Naive thymus-derived CD8-positive, alpha-beta T cell (primary cell): ENCODE measurements around the gene HOXC11. TPM values are rescaled to one million over a fixed set of nuclear protein-coding genes. Genes with fewer than 3 reads are reported as not detected.
A peak's percentile ranks its signal among the peaks of the same experiment; 100 is the strongest.

ENCODE experiments used
- ATAC-seq, 2 donors: fragments of 150-1000 bp; cut with Tn5 transposase in 1 of 2; sonication (Bioruptor Pico), chemical (Tn5 transposase) in 1 of 2; 1 replicate in 1 of 2; 2 replicates in 1 of 2; pipeline ENCODE4 v1.10.0; 2021; ENCODE audit warnings: mild to moderate bottlenecking in 2 of 2, moderate library complexity in 2 of 2
- POLR2A ChIA-PET: fragments of 350-600 bp; sonication (Branson Sonifier 250); formaldehyde crosslinking; loops from one replicate; lab custom pipeline; 2021; ENCODE audit warnings: antibody characterized with exemption; lab: Charles Lee
- DNase-seq, 10 donors: peaks; one replicate each; pipeline versions ENCODE4 v3.0.0 to v3.0.0-alpha.2; 2020 to 2022
- H3K27ac Mint-ChIP-seq, 10 donors: one replicate each; pipeline ENCODE4 v1.8.0; 2020 to 2022; ENCODE audit warnings: mild to moderate bottlenecking in 10 of 10, mixed read lengths in 10 of 10, moderate library complexity in 4 of 10, inconsistent platforms in 1 of 10
- H3K27me3 Mint-ChIP-seq, 5 donors: one replicate each; pipeline ENCODE4 v1.8.0; 2021 to 2022; ENCODE audit warnings: mixed read lengths in 5 of 5
- H3K36me3 Mint-ChIP-seq, 3 donors: one replicate each; pipeline ENCODE4 v1.8.0; 2020 to 2022; ENCODE audit warnings: mixed read lengths in 3 of 3, mild to moderate bottlenecking in 2 of 3, inconsistent platforms in 1 of 3
- H3K4me1 Mint-ChIP-seq, 4 donors: one replicate each; pipeline ENCODE4 v1.8.0; 2021 to 2022; ENCODE audit warnings: mixed read lengths in 4 of 4
- H3K4me3 Mint-ChIP-seq, 10 donors: one replicate each; pipeline ENCODE4 v1.8.0; 2020 to 2022; ENCODE audit warnings: mild to moderate bottlenecking in 10 of 10, mixed read lengths in 10 of 10, moderate library complexity in 6 of 10, inconsistent platforms in 1 of 10
- H3K9me3 Mint-ChIP-seq, 9 donors: one replicate each; pipeline ENCODE4 v1.8.0; 2020 to 2022; ENCODE audit warnings: mixed read lengths in 9 of 9, mild to moderate bottlenecking in 3 of 9, inconsistent platforms in 1 of 9, moderate library complexity in 1 of 9
- polyA plus RNA-seq, 3 donors: library from polyadenylated mRNA; unstranded; fragments of 300-500 nt; fragmentation: Illumina TruSeq; gene quantifications; one replicate each; pipeline ENCODE4 v1.2.3, GENCODE V29; 2021
- total RNA-seq, 8 experiments: library from RNA in 2 of 8; stranded (reverse) in 2 of 8; gene quantifications; one replicate each; pipeline ENCODE4 v1.2.3 and lab custom pipeline; 2021 to 2026

HOXC11 gene
- total and polyA plus RNA-seq, 5 experiments from 2014 or later = not detected

DNA sequence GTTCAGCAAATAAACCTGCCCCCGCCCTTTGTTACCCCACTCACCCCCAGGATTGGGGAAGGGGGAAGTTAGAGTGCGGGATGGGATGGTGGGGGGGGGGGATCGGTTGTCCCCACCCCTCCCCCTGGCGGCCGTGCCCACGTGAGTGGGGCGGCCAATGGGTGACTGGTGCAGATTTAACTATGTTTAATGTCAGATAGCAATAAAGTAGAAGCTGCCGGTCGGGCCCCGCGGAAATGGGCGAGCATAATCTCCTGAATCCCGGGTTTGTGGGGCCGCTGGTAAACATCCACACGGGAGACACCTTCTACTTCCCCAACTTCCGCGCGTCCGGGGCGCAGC, 18.3 kb upstream of the HOXC11 start, which contains the start of gene HOXC12:
HOXC12 (plus strand) TSS at position 210 of the 342 bp plus-strand sequence; CDS start at position 237, 27 bp downstream.
- peak within 1 kb of the TSS in 8 of 10 donors; percentile 8 to 60 (median 22) for H3K4me3 Mint-ChIP-seq

DNA sequence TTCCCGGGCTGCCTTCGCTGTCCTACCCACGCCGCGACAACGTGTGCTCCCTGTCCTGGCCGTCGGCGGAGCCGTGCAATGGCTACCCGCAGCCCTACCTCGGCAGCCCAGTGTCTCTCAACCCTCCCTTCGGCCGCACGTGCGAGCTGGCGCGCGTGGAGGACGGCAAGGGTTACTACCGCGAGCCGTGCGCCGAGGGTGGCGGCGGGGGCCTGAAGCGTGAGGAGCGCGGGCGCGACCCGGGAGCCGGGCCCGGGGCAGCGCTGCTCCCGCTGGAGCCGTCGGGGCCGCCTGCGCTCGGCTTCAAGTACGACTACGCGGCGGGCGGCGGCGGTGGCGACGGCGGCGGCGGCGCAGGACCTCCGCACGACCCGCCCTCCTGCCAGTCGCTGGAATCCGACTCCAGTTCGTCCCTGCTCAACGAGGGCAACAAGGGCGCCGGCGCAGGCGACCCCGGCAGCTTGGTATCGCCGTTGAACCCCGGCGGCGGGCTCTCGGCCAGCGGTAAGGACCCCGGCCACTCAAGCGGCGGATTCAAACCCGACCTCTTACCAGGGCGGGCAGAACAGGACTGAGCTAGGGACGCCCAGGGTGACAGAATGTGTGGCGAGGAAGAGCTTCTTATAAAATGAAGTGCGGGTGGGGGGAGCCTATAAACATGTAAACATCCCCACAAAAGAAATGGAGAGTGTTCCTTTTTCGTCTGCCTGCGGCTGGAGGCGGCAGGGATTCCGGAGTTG, 17.7 kb upstream of the HOXC11 start:
- Mint-ChIP-seq H3K27ac (peak overlapping the region in 1 of 10 donors; percentile 86), H3K27me3 (peaks cover 52 to 95% (median 73%) of the 10 kb centered on the region in 5 donors), H3K9me3 (peaks cover 0 to 15% (median 0%) of the 10 kb centered on the region in 9 donors), H3K4me1 (peaks cover 15 to 60% (median 31%) of the 10 kb centered on the region in 4 donors), H3K36me3 (peaks cover 5 to 6% (median 5%) of the 10 kb centered on the region in 3 donors), H3K4me3 (peak overlapping the region in 6 of 10 donors; percentile 15 to 60 (median 36))
- DNase-seq (no peak), ATAC-seq (no peak)
- POLR2A ChIA-PET = no interaction called here

More for the DNA sequence above, 18.3 kb upstream of the HOXC11 start, which contains the start of gene HOXC12:
- DNase-seq (no peak), ATAC-seq (no peak)
- Mint-ChIP-seq H3K9me3 (peaks cover 0 to 15% (median 0%) of the 10 kb centered on the region in 9 donors), H3K27me3 (peaks cover 49 to 95% (median 73%) of the 10 kb centered on the region in 5 donors), H3K27ac (peak within 1 kb of the TSS in 4 of 10 donors; percentile 46 to 86 (median 59)), H3K4me1 (peaks cover 15 to 58% (median 28%) of the 10 kb centered on the region in 4 donors), H3K36me3 (peaks cover 3 to 5% (median 4%) of the 10 kb centered on the region in 3 donors)
- POLR2A ChIA-PET = no interaction called here

DNA sequence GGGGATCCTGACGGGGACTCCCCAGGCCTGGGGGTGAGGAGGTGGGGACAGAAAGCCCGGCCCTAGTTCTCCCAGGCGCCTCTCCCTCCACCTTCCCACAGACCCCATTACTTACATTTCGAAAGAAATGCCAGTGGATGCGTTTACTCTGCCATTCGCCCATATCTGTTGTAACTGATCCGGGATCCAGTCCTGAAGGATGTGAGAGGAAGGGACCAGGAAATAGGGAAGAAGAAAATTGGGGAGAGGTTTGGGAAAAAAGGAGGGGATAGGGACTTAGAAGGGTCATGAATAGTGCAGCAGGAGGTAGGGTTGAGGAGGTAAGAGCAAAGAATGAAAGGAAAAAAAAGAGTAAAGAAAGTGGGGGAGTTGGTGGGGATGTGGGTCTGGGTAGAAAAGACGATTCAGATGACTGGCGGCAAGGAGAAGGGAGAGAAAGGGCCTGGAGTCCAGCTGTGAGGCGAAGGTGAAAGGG, 17.1 kb upstream of the HOXC11 start:
- Mint-ChIP-seq H3K9me3 (peaks cover 0 to 15% (median 0%) of the 10 kb centered on the region in 9 donors), H3K4me1 (peaks cover 15 to 55% (median 34%) of the 10 kb centered on the region in 4 donors), H3K27me3 (peaks cover 52 to 95% (median 73%) of the 10 kb centered on the region in 5 donors), H3K36me3 (peaks cover 5 to 10% (median 6%) of the 10 kb centered on the region in 3 donors), H3K4me3 (peak overlapping the region in 7 of 10 donors; percentile 4 to 60 (median 36)), H3K27ac (peak overlapping the region in 2 of 10 donors; percentile 63 to 83)
- POLR2A ChIA-PET = no interaction called here
- DNase-seq (no peak), ATAC-seq (no peak)

DNA sequence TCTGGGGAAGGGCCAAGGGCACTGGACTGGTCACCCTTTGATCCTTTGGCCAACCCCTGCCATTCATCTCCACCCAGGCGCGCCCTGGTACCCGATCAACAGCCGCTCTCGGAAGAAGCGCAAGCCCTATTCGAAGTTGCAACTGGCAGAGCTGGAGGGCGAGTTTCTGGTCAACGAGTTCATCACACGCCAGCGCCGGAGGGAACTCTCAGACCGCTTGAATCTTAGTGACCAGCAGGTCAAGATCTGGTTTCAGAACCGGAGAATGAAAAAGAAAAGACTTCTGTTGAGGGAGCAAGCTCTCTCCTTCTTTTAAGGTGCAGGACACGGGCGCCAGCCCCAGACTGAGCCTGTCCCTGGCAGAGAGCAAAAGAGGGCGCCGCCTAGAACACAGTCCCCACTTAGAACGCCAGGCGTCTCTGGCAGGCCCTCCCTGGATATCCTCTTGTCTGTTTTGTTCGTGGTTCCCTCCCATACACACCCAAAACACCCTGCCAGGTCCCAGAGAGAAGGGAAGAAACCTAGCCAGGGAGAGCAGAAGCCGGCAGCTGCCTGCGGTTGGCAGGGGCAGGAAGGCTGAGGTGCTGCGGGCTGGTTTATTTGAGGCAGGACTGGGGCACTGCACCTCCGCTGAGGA, 16.6 kb upstream of the HOXC11 start:
- peak overlapping the region in 1 of 10 donors; percentile 83 for H3K27ac Mint-ChIP-seq
- POLR2A ChIA-PET = no interaction called here
- peaks cover 5 to 10% (median 6%) of the 10 kb centered on the region in 3 donors for H3K36me3 Mint-ChIP-seq
- peak overlapping the region in 6 of 10 donors; percentile 4 to 52 (median 40) for H3K4me3 Mint-ChIP-seq
- peaks cover 0 to 15% (median 0%) of the 10 kb centered on the region in 9 donors for H3K9me3 Mint-ChIP-seq
- peaks cover 48 to 91% (median 69%) of the 10 kb centered on the region in 5 donors for H3K27me3 Mint-ChIP-seq
- peak in 1 of 10 donors; percentile 32 for DNase-seq
- ATAC-seq = peak; percentile 55 to 64
- peaks cover 12 to 51% (median 31%) of the 10 kb centered on the region in 4 donors for H3K4me1 Mint-ChIP-seq

DNA sequence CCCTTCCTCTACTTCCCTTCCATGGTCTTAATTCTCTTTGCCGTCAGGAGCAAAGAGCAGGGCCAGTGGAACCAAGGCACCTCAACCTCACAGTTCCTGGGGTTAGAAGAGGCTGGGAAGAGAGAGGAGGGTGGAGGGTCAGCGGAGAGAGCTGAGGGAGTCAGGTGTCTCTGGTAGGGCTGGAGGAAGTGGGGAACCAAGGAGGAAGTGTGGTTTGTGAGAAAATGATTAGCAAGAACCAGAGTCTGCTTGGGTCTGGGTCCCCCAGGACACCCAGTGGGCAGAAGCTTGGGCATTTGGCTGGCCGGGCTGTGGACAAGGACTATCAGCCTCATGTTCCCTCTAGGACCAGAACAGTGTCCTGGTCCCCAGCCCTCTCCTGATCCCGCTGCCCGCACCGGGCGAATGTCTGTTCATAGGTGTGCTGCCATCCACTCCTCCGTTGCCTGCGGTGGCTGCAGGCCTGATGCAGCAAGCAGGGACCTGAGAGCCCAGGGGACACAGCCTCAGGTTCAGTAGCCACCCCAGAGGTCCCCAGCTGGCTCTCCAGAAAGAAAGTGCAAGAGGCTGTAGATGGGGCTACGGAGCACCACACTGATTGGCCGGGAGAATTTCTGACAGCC, 15.9 kb upstream of the HOXC11 start:
- Mint-ChIP-seq H3K4me1 (peaks cover 12 to 44% (median 28%) of the 10 kb centered on the region in 4 donors), H3K4me3 (peak overlapping the region in 3 of 10 donors; percentile 17 to 51 (median 49)), H3K9me3 (peaks cover 0 to 15% (median 3%) of the 10 kb centered on the region in 9 donors), H3K27me3 (peaks cover 52 to 88% (median 69%) of the 10 kb centered on the region in 5 donors), H3K27ac (peak overlapping the region in 1 of 10 donors; percentile 51), H3K36me3 (peaks cover 5 to 10% (median 6%) of the 10 kb centered on the region in 3 donors)
- ATAC-seq (peak in 1 of 2 donors; percentile 9), DNase-seq (no peak)
- POLR2A ChIA-PET = no interaction called here

DNA sequence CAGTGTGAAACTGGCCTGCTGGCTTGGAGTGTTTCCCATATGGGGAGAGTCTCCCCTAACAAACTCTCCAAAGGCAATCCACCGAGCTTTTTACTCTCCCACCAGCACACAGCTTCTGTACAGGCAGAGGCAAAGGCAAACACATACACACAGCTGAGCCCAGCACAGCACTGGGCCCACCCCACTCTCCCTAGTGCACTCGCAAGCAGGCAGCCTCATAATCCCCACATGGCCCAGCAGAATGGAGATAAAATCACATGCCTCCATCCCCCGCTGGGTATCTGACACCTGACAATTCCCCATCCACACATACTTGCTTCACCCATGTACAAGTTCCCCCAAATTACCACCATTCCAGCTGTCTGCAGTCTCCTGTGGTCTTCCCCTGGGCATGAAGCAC, 14.8 kb upstream of the HOXC11 start:
- Mint-ChIP-seq H3K4me3 (peak overlapping the region in 2 of 10 donors; percentile 20 to 33), H3K27me3 (peaks cover 54 to 88% (median 67%) of the 10 kb centered on the region in 5 donors), H3K9me3 (peaks cover 0 to 14% (median 3%) of the 10 kb centered on the region in 9 donors), H3K36me3 (peaks cover 3 to 10% (median 6%) of the 10 kb centered on the region in 3 donors), H3K27ac (peak overlapping the region in 1 of 10 donors; percentile 82), H3K4me1 (peaks cover 12 to 39% (median 28%) of the 10 kb centered on the region in 4 donors)
- DNase-seq (no peak), ATAC-seq (no peak)
- POLR2A ChIA-PET = no interaction called here

DNA sequence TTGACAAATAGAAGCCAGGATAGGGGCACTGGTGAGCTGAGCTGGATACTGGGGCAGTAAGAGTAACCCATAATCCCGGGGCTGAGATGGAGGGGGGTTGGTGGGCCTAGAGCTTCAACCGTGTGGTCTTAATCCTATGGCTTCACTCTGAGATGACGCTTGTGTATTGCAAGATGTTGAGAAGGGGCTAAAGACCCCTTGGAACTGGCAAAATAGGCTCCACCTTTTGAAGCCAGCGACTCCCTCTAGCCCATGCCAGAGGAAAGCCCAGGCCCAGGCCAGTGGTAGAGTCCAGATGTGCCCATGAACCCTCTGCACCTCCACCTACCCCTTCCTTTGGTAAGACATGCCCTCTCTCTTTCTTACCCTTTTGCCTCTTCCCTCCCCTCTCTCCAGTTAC, 13.6 kb upstream of the HOXC11 start:
- H3K9me3 Mint-ChIP-seq = peaks cover 0 to 4% (median 0%) of the 10 kb centered on the region in 9 donors
- DNase-seq = no peak
- peak overlapping the region in 1 of 10 donors; percentile 61 for H3K4me3 Mint-ChIP-seq
- no peak for ATAC-seq
- peaks cover 3 to 11% (median 8%) of the 10 kb centered on the region in 3 donors for H3K36me3 Mint-ChIP-seq
- H3K4me1 Mint-ChIP-seq = peaks cover 18 to 40% (median 32%) of the 10 kb centered on the region in 4 donors
- H3K27me3 Mint-ChIP-seq = peaks cover 49 to 88% (median 67%) of the 10 kb centered on the region in 5 donors
- peak overlapping the region in 1 of 10 donors; percentile 86 for H3K27ac Mint-ChIP-seq
- POLR2A ChIA-PET = interaction anchor here (0.9 kb wide), 1 partner anchor 9 kb away, joined by 3 read pairs; no protein-coding TSS in a partner anchor

DNA sequence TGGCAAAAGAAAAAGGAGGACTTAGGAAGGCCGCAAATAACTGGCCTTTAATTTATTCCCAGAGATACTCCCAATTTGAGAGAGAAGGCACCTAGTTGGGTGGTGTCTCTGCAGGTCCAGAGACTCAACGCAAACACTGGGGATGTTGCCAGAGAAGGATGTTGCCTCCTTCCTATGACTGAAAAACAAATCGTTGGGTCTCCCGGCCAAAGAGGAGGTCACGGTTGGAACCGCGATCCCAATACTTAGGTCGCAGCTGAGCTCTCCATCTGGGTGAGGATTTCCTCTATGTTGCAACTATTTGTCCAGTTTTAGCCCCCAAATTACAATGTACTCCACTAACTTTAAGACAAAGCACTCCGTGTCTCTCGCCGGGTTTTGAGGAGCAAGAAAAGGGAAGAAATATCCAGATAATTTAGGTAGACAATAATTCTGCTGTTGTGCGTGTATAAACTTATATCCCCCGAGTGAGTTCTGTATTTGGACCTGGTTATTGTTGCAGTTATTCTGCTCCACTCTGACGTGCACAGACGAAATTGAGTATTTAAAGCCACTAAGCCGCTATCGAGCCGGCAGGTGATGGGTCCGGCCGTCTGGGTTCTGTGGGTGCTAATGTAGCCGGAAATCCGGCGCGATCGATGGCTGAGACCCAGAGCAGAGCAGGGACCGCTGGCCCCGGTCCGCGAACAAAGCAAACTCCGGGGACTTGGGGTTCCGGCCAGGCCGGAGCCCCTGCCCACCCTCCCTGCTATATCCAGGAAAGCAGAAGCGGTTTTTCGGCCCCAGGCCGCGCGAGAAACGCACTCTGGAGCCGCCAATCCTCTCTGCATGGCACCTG, 12.5 kb upstream of the HOXC11 start:
- no peak for DNase-seq
- Mint-ChIP-seq H3K27me3 (peaks cover 59 to 94% (median 77%) of the 10 kb centered on the region in 5 donors), H3K36me3 (peaks cover 3 to 11% (median 11%) of the 10 kb centered on the region in 3 donors), H3K9me3 (peaks cover 0 to 3% (median 0%) of the 10 kb centered on the region in 9 donors), H3K4me1 (peaks cover 22 to 50% (median 40%) of the 10 kb centered on the region in 4 donors), H3K27ac (peak overlapping the region in 1 of 10 donors; percentile 86), H3K4me3 (peak overlapping the region in 3 of 10 donors; percentile 0 to 24 (median 2))
- POLR2A ChIA-PET = no interaction called here
- ATAC-seq = no peak

DNA sequence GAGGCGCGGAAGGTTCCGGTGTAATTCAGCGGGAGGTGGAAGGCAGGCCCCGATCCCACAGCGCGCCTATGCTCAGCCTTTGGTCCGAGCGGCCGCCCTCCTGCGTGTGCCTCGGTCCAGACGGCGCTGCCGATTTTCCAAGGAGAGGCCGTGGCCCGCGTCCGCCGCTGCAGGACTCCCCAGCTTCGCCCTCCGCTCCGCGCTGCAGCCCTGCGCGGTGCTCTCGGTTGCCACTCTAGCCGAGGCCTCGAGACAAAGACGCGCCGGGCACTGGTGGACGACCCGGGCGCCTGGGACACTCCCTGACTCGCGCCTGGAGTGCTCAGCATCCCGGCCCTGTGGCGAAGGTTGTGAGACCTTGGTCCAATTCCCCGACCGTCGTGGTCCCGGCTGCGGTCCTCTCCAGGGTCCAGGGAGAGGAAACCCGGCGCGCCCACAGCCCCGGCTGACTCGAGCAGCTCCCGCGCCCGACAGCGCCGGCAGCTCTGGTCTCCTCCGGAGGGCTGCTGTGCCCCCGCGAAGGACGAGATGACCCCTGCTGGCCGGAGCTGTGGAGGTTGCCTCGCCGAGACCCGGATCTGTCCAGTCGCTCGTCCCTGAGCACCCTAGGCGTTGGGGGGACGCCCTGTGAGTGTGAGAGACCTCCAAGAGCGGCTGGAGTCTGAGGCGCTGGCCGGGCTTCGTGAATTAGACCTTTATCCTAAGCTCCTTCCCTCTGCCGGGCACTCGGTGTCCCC, 11.7 kb upstream of the HOXC11 start:
- Mint-ChIP-seq H3K4me3 (no peak overlapping the region), H3K27ac (no peak overlapping the region), H3K27me3 (peaks cover 57 to 94% (median 77%) of the 10 kb centered on the region in 5 donors), H3K36me3 (peaks cover 3 to 15% (median 11%) of the 10 kb centered on the region in 3 donors), H3K4me1 (peaks cover 24 to 50% (median 42%) of the 10 kb centered on the region in 4 donors), H3K9me3 (peaks cover 0 to 5% (median 0%) of the 10 kb centered on the region in 9 donors)
- POLR2A ChIA-PET = no interaction called here
- ATAC-seq (no peak), DNase-seq (no peak)

DNA sequence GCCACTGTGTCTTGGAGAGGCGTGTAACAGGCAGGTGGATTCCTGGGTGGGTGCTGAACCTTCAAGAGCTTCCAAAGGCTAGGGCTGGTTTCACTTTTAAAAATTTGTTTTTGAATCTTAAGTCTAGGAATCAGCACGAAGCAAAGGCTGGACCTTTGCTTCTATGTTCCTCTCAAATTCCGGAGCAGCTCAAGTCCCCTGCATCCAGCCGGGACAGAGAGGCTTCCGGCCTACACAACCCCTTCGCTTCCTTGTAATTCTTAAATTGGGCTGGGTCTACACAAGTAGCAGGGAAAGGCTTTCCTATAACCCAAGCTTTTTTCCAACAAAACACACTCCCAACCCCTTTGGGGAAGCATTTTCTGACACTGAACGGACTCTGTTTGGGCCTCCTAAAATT, 9.9 kb upstream of the HOXC11 start:
- Mint-ChIP-seq H3K9me3 (peaks cover 0 to 5% (median 0%) of the 10 kb centered on the region in 9 donors), H3K4me1 (peaks cover 23 to 45% (median 40%) of the 10 kb centered on the region in 4 donors), H3K27ac (peak overlapping the region in 2 of 10 donors; percentile 23 to 25), H3K27me3 (peaks cover 66 to 94% (median 82%) of the 10 kb centered on the region in 5 donors), H3K36me3 (peaks cover 3 to 18% (median 11%) of the 10 kb centered on the region in 3 donors), H3K4me3 (no peak overlapping the region)
- POLR2A ChIA-PET = no interaction called here
- ATAC-seq (no peak), DNase-seq (no peak)
